GM12878 (cell line): ENCODE results near the gene CPLX1. TPM values are rescaled to one million over a fixed set of nuclear protein-coding genes. Genes with fewer than 3 reads are reported as not detected.

Experiments
- ATAC-seq: fragments of 200-7000 bp; cut with Tn5 transposase; 3 replicates; pipeline ENCODE4 v1.9.1; 2020; ENCODE audit warnings: mild to moderate bottlenecking, moderate library complexity
- BruUV-seq: library from RNA; stranded (reverse); fragments of 400-500 nt; replicated peaks from 2 replicates; lab custom pipeline; 2021; lab: Mats Ljungman, UMichigan
- CTCF ChIA-PET: fragments of 300-600 bp; sonication (Branson Sonifier 250); formaldehyde crosslinking; extraction: SDS; loops from one replicate; lab custom pipeline; 2021; ENCODE audit warnings: inconsistent platforms; lab: Yijun Ruan, JAX
- POLR2A ChIA-PET: fragments of 350-600 bp; formaldehyde crosslinking; extraction: SDS; loops from one replicate; lab custom pipeline; 2021; ENCODE audit warnings: inconsistent platforms; lab: Charles Lee
- RAD21 ChIA-PET: fragments of 300-600 bp; sonication (Branson Sonifier 250); formaldehyde crosslinking; loops from one replicate; lab custom pipeline; 2023; ENCODE audit warnings: antibody characterized with exemption; ENCODE audit not compliant: unreplicated experiment; lab: Charles Lee
- SMC1A ChIA-PET: fragments of 300-600 bp; sonication (Branson Sonifier 250); formaldehyde crosslinking; loops from one replicate; lab custom pipeline; 2023; ENCODE audit not compliant: unreplicated experiment, uncharacterized antibody; lab: Charles Lee
- DNase-seq: peaks from one replicate; pipeline ENCODE4 v3.0.0-alpha.2; 2011; ENCODE audit warnings: low read depth, low spot score
- FAIRE-seq: peaks from 3 replicates; lab custom pipeline; 2011; peaks lifted over from hg19 to GRCh38; lab: Jason Lieb, UNC
- H2AFZ ChIP-seq: 2 replicates; pipeline ENCODE4 v1.6.0; 2011; ENCODE audit warnings: low read depth, low read length, control low read depth; ENCODE audit not compliant: control insufficient read depth
- H3K27ac ChIP-seq: 2 replicates; pipeline ENCODE4 v1.5.1; 2011; ENCODE audit warnings: control low read depth; ENCODE audit not compliant: control insufficient read depth, insufficient read depth
- H3K27me3 ChIP-seq, 2 experiments: replicated peaks in 1 of 2; 2 replicates each; pipeline versions ENCODE4 v1.6.0 to v1.6.1; 2011; ENCODE audit warnings: low read length in 1 of 2; ENCODE audit not compliant: control insufficient read depth in 2 of 2, insufficient read depth in 2 of 2
- H3K36me3 ChIP-seq, 2 experiments: 2 replicates each; pipeline ENCODE4 v1.5.1; 2011; ENCODE audit warnings: low read length in 1 of 2; ENCODE audit not compliant: control insufficient read depth in 2 of 2, insufficient read depth in 2 of 2
- H3K4me1 ChIP-seq: 2 replicates; pipeline ENCODE4 v1.6.1; 2011; ENCODE audit warnings: mild to moderate bottlenecking, low read length, moderate library complexity, mixed read lengths; ENCODE audit not compliant: control insufficient read depth, insufficient read depth
- H3K4me2 ChIP-seq: 2 replicates; pipeline ENCODE4 v1.6.0; 2011; ENCODE audit warnings: control low read depth; ENCODE audit not compliant: control insufficient read depth, insufficient read depth
- H3K4me3 ChIP-seq: fragments of 200-600 bp; sonication (generic); 2 replicates; pipeline ENCODE4 v1.5.1; 2016
- H3K79me2 ChIP-seq: 2 replicates; pipeline ENCODE4 v1.6.0; 2011; ENCODE audit warnings: low read length; ENCODE audit not compliant: control insufficient read depth, insufficient read depth
- H3K9ac ChIP-seq: 2 replicates; pipeline ENCODE4 v1.8.0; 2011; ENCODE audit warnings: low read length, control low read depth, mixed read lengths; ENCODE audit not compliant: control insufficient read depth, insufficient read depth
- H3K9me3 ChIP-seq: replicated peaks from 3 replicates; pipeline ENCODE4 v1.5.1; 2011; ENCODE audit warnings: mild to moderate bottlenecking, low read length; ENCODE audit not compliant: control insufficient read depth, insufficient read depth
- H4K20me1 ChIP-seq: 2 replicates; pipeline ENCODE4 v1.6.0; 2011; ENCODE audit not compliant: control insufficient read depth, insufficient read depth
- ATF7 ChIP-seq: fragments of 450-650 bp; IDR thresholded peaks from 2 replicates; pipeline ENCODE4 v1.6.1; 2016; ENCODE audit warnings: low read depth, mild to moderate bottlenecking
- DPF2 ChIP-seq: fragments of 450-650 bp; IDR thresholded peaks from 2 replicates; pipeline ENCODE4 v1.6.1; 2017; ENCODE audit warnings: mild to moderate bottlenecking
- FOXM1 ChIP-seq: IDR thresholded peaks from 2 replicates; pipeline ENCODE4 v1.6.1; 2012; ENCODE audit warnings: low read depth, mild to moderate bottlenecking, inconsistent platforms, low read length, moderate library complexity
- GATAD2B ChIP-seq: fragments of 450-650 bp; conservative IDR thresholded peaks from 2 replicates; pipeline ENCODE4 v1.6.1; 2017; ENCODE audit warnings: low read depth, mild to moderate bottlenecking, moderate library complexity
- IRF4 ChIP-seq: IDR thresholded peaks from 2 replicates; pipeline ENCODE4 v1.6.1; 2011; ENCODE audit warnings: low read depth, low read length
- KAT2A ChIP-seq: conservative IDR thresholded peaks from 2 replicates; pipeline ENCODE4 v1.6.1; 2011; ENCODE audit warnings: low read depth, low read length; ENCODE audit not compliant: control insufficient read depth
- KDM1A ChIP-seq: fragments of 200-600 bp; sonication (generic); IDR thresholded peaks from 2 replicates; pipeline ENCODE4 v1.6.1; 2016; ENCODE audit warnings: borderline replicate concordance
- REST ChIP-seq: IDR thresholded peaks from 2 replicates; pipeline ENCODE4 v1.6.1; 2012; ENCODE audit warnings: mild to moderate bottlenecking, low read depth, low read length
- ZNF24 ChIP-seq: fragments of 450-650 bp; IDR thresholded peaks from 2 replicates; pipeline ENCODE4 v1.6.1; 2017; ENCODE audit warnings: antibody characterized with exemption, mild to moderate bottlenecking
- WGBS: methylation state at CpG from one replicate; pipeline ENCODE4 v1.1.6; 2016; ENCODE audit warnings: low lambda C conversion rate; ENCODE audit not compliant: insufficient replicate concordance, insufficient coverage; ENCODE audit errors: missing lambda C conversion rate; 5-methylcytosine and 5-hydroxymethylcytosine counted together
- in situ Hi-C: fragments of 300-500 bp; cut with MboI; formaldehyde crosslinking; loops from 9 replicates; pipeline ENCODE4 v1.14.3; 2018; ENCODE audit warnings: mixed read lengths
- intact Hi-C: fragments of 100-400 bp; cut with micrococcal nuclease; formaldehyde crosslinking; loops from one replicate; pipeline ENCODE4 v1.14.2; 2022; ENCODE audit not compliant: unreplicated experiment
- polyA plus RNA-seq, 11 experiments: library from polyadenylated mRNA; depleted of rRNA in 4 of 11; unstranded in 6 of 11; stranded (reverse) in 5 of 11; fragments of >200 nt; fragmentation: Nextera tagmentation in 4 of 11; fragmentation: Illumina TruSeq in 1 of 11; extraction: Ambion mirVana in 4 of 11; extraction: Trizol in 1 of 11; gene quantifications; 1 replicate in 1 of 11; 2 replicates in 10 of 11; pipeline versions ENCODE4 v1.2.1 to v1.2.3, GENCODE V29; 2011 to 2016; ENCODE audit warnings: inconsistent platforms in 2 of 11, missing spikeins in 2 of 11, low read depth in 1 of 11
- total RNA-seq, 4 experiments: library from RNA; depleted of rRNA in 3 of 4; stranded (reverse); fragments of >200 nt in 3 of 4; fragmentation: Illumina TruSeq in 1 of 4; extraction: Trizol in 1 of 4; gene quantifications; 2 replicates each; pipeline versions ENCODE4 v1.2.1 to v1.2.3, GENCODE V29; 2013 to 2021

Gene CPLX1
- total and polyA plus RNA-seq, 10 of the 15 experiments (the other 5 are each of a cell fraction or from before 2014, with no cell fraction given): 0.04 to 1.2 (median 0.13) TPM; not detected in 5

- H3K27ac ChIP-seq: no peak overlapping the region
- H3K4me3 ChIP-seq: no peak overlapping the region
- ATAC-seq: no peak
- no peak for DNase-seq
- peaks cover 17 to 29% of the 10 kb centered on the region in 2 experiments for H3K36me3 ChIP-seq
- no peak for TF ChIP-seq GATAD2B
- TF ChIP-seq KAT2A: no peak
- no peak for TF ChIP-seq FOXM1
- no peak for TF ChIP-seq IRF4
- TF ChIP-seq REST: no peak
- no peak for TF ChIP-seq DPF2
- no peak for TF ChIP-seq ATF7
- no peak for TF ChIP-seq KDM1A
- TF ChIP-seq ZNF24: no peak
- no peak for FAIRE-seq
- H2AFZ ChIP-seq: no peak overlapping the region
- no peaks in the 10 kb centered on the region; the same call in 2 of the 3 replicates for H3K9me3 ChIP-seq
- H3K79me2 ChIP-seq: no peaks in the 10 kb centered on the region
- H3K9ac ChIP-seq: no peak overlapping the region
- in situ Hi-C loops (no loop called here), intact Hi-C loops (no loop called here)
- ChIA-PET RAD21 (no interaction called here), SMC1A (no interaction called here), POLR2A (no interaction called here), CTCF (interaction anchor here (0.6 kb wide), 1 partner anchor 135 kb away, joined by 3 read pairs; no protein-coding TSS in a partner anchor)
- WGBS: 96% methylated on average over 17 of the region's 17 CpGs
- H3K27me3 ChIP-seq: no peaks in the 10 kb centered on the region
- no TSS peak for BruUV-seq
- no peak overlapping the region for H3K4me2 ChIP-seq
- H3K4me1 ChIP-seq: peaks cover 13% of the 10 kb centered on the region
- H4K20me1 ChIP-seq: no peaks in the 10 kb centered on the region
These were observed 49.3 kb upstream of the CPLX1 start for GRCh38 chr4:874971-875817.
